Neural cell (in vitro differentiated cells): ENCODE data around the gene ELMO1.

ENCODE experiments used
- EZH2 ChIP-seq: fragments of 200-600, 300-800 bp; shearing (Covaris generic), sonication (generic); IDR thresholded peaks from 2 replicates; pipeline ENCODE4 v1.6.1; 2014; ENCODE audit warnings: antibody characterized with exemption, low read length, borderline replicate concordance, mild to moderate bottlenecking; ENCODE audit not compliant: insufficient read depth, poor library complexity, severe bottlenecking
- TF ChIP-seq, protein P1 (sequence below): fragments of 450-650 bp; IDR thresholded peaks from 2 replicates; pipeline ENCODE4 v1.5.1; 2014; ENCODE audit warnings: antibody characterized with exemption, mild to moderate bottlenecking, moderate library complexity; ENCODE audit not compliant: poor library complexity, severe bottlenecking

DNA sequence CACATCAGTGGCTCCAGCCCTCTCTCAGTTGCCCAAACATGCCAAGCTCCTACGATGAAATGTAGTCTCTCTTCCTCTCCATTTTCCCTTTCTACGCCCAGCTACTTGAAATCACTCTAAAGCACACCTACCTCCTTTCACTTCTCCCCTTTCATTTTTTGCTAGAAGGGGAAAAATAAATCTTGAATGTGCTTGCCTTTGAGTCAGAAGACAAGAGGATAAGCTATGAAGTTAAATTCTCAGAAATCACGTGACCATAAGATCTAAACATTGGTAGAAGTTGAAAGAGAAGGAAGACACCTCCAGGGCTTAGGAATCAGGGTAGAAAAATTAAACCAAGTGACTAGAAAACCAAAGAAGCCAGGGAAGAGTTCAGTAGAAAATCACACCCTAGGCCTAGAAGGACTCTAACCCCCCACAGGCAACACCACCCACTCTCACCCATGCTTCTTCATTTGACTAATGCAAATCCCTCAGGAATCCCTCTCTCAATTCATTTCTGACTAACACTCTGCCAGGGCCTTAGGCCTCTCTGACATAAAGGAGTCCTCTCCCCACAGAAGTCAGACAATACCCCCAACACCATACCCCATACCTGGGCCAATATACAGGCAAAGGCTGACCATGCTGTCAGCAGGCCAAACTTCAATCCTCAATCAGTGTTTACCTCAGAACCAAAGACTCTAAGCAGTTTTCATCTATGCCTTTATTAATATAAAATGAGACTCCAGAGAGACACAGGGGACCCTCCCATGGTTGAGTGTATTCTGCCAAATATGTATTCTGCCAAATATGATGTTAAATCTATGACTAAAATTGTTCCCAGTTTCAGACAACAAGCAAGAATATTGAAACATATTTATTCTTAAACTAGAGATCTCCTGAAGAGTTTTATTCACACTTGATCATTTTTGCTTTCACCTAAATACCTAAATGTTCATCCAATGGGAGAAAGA lies 84.8 kb downstream of the ELMO1 start:
- TF ChIP-seq, protein P1, sequence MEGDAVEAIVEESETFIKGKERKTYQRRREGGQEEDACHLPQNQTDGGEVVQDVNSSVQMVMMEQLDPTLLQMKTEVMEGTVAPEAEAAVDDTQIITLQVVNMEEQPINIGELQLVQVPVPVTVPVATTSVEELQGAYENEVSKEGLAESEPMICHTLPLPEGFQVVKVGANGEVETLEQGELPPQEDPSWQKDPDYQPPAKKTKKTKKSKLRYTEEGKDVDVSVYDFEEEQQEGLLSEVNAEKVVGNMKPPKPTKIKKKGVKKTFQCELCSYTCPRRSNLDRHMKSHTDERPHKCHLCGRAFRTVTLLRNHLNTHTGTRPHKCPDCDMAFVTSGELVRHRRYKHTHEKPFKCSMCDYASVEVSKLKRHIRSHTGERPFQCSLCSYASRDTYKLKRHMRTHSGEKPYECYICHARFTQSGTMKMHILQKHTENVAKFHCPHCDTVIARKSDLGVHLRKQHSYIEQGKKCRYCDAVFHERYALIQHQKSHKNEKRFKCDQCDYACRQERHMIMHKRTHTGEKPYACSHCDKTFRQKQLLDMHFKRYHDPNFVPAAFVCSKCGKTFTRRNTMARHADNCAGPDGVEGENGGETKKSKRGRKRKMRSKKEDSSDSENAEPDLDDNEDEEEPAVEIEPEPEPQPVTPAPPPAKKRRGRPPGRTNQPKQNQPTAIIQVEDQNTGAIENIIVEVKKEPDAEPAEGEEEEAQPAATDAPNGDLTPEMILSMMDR, result no peak
- TF ChIP-seq EZH2, result no peak
